8988T (cell line): ENCODE data around the gene SLC26A4.

Source experiments
- DNase-seq: peaks from one replicate; pipeline ENCODE4 v3.0.0; 2011

The SLC26A4 gene

DNA sequence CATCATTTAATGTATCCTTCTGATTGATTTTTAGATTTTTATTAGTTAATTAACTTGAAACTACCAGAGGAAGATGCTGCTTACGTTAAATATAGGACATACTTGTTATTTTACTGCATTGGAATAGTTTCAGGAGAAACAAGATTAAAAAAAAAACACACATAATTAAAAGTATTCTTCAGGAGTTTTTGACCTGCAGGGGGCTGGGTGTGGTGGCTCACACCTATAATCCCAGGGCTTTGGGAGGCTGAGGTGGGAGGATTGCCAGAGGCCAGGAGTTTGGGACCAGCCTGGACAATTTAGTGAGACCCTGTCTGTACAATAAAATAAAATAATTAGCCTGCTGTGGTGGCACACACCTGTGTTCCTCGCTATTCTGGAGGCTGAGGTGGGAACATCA, 94.0 kb downstream of the SLC26A4 start:
- no peak for DNase-seq

DNA sequence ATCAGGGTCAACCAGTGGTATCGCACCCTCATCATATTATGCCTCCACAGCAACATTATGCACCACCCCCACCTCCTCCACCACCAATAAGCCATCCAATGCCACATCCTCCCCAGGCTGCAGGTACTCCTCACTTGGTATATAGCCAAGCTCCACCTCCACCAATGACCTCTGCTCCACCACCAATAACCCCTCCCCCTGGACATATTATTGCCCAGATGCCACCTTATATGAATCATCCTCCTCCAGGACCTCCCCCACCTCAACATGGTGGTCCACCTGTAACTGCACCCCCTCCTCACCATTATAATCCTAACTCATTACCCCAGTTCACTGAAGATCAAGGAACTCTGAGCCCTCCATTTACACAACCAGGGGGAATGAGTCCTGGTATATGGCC, 98.0 kb downstream of the SLC26A4 start:
- DNase-seq, result no peak

DNA sequence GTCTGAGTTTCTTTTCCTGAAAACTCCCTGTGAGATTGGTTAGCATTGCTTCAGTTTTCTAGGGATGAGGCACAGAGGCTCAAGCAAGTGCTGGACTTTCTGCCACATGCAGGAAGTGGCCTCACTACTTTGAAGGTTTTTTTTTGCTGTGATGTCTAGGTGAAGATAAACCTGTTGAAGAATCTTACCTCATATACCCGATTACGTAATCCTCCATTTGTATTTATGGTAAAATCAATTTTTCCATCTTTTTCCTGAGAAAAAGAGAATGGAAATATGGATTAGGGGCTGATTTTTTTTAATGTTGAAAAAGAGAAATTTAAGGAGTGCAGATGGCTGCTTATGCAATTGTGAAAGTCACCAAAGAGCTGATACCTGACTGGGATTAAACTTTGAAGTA, 106.8 kb downstream of the SLC26A4 start:
- DNase-seq, result no peak
